GM19395 (cell line): Measurements from ENCODE around the gene IFNAR2.
"Not testable (repeated sequence)": the region's sequence is repeated elsewhere in the genome, so short reads cannot be mapped to it uniquely, and the experiment has no call there.

Experiments
- ATAC-seq: cut with Tn5 transposase; IDR thresholded peaks from one replicate; pipeline ENCODE4 v1.9.1; 2021; ENCODE audit warnings: mild to moderate bottlenecking, moderate library complexity; ENCODE audit not compliant: unreplicated experiment

IFNAR2 gene

DNA sequence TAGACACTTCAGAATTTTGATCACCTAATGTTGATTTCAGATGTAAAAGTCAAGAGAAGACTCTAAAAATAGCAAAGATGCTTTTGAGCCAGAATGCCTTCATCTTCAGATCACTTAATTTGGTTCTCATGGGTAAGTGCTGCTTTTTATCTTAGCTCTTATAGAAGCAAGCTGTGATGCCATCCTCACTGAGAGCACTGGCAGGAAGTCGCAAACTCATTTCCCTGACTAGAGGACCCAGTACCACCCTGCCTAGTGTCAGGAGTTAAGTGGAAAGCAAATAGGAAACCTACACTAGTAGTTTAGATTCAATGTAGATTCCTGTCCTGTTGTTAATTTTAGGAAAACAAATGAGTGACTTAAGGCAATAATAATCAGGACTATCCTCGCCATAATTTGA lies 12.1 kb downstream of the IFNAR2 start:
- ATAC-seq = no peak

DNA sequence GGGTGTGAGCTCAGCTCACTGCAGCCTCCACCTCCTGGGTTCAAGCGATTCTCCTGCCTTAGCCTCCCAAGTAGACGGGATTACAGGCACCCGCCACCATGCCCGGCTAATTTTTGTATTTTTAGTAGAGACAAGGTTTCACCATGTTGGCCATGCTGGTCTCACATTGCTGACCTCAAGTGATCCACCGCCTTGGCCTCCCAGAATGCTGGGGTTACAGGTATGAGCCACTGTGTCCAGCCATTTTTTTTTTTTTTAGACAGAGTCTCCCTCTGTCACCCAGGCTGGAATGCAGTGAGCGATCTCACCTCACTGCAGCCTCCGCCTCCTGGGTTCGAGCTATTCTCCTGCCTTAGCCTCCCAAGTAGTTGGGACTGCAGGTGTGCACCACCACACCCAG lies 13.1 kb downstream of the IFNAR2 start:
- ATAC-seq = not testable (repeated sequence)

DNA sequence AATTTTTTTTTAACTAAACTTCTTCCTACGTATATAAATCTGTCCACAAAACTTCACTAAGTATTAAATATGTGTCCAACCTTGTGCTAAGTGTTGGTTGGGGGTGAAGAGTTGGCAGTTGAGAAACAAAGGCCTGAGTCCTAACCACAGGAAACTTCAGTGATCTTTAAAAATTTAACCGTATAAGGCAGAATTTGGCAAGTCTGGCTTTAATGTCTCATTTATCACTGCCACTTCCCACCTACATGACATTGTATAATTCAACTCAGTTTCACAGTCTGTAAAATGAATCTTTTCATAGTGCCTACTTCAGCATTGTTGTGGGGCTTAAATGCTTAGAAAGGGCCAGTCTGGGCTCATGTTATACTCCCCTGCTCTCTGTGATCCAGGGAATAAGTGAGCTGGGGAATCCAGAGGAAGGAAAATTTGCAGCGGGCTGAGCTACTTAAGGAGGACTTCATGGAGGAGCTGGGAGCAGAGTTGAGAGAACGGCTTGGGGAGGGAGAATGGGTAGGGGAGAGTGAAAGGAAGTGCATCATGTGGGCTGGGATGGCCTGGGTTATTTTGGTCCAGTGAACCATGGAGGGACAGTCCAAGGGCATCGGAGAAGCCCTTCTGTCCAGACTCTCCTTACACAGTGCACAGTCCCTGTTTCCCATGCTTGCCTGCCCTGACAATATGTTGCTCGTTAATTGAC lies 14.5 kb downstream of the IFNAR2 start:
- no peak for ATAC-seq

- ATAC-seq = no peak
Measured at GRCh38 chr21:33244779-33245105, 15.0 kb downstream of the IFNAR2 start.

DNA sequence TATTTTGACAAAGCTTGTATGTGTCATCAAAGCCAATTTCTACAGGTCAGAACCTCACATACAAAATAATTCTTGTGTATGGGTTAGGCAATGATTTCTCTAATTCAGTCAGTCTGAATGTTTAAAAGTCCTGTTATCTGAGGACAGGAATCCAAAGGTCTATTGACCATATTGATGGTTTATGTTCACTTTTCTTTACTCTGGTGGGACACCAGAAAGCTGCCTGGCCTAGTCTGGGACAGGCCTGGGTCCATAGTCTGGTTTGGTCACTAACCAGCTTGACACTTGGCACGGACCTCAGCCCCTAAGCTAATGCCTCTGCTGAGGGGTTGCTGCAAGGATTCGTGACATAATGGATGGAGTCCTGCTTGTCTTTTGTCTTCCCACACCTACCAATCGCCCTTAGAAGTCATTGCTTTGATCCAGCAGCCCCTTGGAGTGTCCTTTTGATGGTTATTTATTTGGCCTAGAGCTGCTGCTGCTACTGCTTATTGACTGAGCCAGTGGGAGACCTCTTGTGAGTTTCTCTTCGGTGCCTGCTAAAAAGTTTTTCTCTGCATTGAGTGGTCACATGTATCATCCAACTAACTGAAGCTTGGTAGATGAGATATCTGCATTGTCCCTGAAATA lies 15.7 kb downstream of the IFNAR2 start:
- no peak for ATAC-seq

DNA sequence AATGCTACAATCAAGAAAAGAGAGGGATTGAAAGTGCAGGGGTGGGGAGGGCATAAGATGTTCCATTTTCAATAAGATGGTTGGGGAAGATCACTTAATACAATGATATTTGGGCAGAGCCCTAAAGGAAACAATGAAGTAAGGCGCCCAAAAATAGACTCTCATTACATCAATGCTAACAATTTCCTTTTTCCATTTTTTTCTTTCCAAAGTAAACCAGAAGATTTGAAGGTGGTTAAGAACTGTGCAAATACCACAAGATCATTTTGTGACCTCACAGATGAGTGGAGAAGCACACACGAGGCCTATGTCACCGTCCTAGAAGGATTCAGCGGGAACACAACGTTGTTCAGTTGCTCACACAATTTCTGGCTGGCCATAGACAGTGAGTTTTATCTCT lies 16.8 kb downstream of the IFNAR2 start:
- no peak for ATAC-seq

GRCh38 chr21:33246963-33247362 lies 17.2 kb downstream of the IFNAR2 start:
- ATAC-seq = no peak

- no peak for ATAC-seq
Measured at GRCh38 chr21:33247599-33247998, 17.9 kb downstream of the IFNAR2 start.

- no peak for ATAC-seq
Measured at GRCh38 chr21:33249331-33250002, 19.7 kb downstream of the IFNAR2 start.

- ATAC-seq = no peak
Measured at GRCh38 chr21:33251119-33251518, 21.4 kb downstream of the IFNAR2 start.

DNA sequence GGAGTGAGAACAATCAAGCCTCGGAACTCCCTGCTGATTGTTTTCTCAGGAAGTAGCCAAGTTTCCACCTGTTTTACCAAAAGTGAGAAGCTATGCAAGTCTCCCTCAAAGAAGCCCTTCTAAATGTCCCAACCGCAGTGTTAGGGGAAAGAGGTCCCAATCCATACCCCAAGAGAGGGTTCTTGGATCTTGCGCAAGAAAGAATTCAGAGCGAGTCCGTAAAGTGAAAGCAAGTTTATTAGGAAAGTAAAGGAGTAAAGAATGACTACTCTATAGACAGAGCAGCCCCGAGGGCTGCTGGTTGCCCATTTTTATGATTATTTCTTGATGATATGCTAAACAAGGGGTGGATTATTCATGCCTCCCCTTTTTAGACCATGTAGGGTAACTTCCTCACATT lies 23.6 kb downstream of the IFNAR2 start:
- not testable (repeated sequence) for ATAC-seq

DNA sequence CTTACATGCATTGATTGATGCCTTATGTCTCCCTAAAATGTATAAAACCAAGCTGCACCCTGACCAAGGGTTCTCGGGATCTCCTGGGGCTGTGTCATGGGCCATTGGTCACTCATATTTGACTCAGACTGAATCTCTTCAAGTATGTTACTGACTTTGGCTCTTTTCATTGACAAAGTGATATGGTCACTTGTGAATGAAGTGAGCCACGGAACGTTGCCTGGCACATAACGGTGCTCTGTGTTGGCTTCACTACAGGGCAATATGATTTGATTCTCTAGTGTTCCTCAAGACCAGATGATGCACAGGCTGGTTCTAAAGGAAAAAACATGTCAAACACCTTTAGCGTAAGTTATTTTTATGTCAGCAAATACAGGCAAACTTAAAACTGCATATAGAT lies 25.0 kb downstream of the IFNAR2 start:
- no peak for ATAC-seq

DNA sequence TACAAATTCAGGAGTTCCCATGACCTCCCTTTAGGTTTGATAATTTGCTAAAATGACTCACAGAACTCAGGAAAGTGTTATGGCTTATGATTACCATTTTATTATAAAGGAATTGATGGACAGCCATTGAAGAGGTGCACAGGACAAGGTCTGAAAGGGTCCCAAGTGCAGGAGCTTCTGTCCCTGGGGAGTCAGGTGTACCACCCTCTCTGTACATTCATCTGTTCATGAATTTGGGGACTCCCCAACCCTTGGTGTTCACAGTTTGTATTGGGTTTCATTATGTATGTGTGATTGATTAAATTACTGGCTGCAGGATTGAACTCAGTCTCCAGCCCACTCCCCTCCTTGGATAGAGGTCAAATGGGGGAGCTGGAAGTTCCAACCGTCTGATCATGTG lies 25.7 kb downstream of the IFNAR2 start:
- no peak for ATAC-seq

GRCh38 chr21:33256019-33256418 lies 26.3 kb downstream of the IFNAR2 start:
- no peak for ATAC-seq

DNA sequence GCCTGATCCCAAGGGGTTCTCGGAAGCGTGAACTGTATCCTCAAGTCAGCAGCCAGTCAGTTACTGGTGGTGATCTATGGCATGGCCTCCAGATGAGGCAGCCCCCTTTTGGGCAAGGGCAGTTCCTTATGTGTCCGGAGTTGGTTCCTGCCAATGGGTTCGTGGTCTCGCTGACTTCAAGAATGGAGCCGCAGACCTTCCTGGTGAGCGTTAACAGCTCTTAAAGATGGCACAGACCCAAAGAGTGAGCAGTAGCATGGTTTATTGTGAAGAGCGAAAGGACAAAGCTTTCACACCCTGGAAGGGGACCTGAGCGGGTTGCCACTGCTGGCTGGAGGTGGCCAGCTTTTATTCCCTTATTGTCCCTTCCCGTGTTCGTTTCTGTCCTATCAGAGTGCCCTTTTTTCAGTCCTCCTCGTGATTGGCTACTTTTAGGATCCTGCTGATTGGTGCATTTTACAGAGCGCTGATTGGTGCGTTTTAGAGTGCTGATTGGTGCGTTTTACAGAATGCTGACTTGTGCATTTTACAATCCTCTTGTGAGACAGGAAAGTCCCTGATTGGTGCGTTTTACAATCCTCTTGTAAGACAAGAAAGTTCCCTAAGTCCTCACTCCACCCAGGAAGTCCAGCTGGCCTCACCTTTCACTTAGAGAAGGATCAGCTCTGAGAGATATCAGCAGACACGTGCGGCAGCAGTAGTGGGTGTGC lies 27.5 kb downstream of the IFNAR2 start:
- ATAC-seq = no peak

DNA sequence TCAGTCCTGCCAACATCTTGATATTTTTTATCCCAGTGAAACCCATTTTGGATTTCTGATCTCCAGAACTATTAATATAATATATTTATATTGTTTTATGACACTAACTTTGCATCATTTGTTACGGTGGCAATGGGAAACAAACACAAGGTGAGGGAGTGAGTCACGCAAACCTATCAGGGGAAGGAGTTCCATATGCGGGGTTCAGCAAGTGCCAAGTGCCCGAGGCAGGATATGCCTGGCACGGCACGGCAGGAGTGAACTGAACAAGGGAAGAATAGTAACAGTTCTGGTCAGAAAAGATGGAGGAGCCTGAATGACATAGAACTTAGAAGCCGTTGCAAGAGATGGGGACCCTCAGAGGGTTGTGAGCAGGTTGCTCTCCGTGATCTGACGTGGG lies 28.7 kb downstream of the IFNAR2 start:
- ATAC-seq = no peak

DNA sequence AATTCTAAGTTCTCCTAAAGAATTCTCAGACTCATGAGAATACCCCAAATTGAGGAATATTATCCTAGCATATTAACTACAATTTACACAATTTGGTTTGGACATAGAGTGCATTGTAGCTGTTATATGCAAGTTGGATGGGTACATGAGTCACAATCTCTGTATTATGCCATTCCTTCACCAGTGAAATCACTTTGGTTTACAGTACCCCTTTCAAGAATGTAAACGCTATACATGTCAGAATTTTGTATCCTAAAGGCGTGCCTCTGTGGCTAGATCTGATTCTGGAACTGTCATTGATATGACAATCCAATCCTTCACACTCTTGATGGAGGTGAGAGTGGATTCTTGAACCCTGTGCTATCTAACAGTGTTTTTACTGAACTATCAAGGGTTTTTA lies 29.7 kb downstream of the IFNAR2 start:
- no peak for ATAC-seq

DNA sequence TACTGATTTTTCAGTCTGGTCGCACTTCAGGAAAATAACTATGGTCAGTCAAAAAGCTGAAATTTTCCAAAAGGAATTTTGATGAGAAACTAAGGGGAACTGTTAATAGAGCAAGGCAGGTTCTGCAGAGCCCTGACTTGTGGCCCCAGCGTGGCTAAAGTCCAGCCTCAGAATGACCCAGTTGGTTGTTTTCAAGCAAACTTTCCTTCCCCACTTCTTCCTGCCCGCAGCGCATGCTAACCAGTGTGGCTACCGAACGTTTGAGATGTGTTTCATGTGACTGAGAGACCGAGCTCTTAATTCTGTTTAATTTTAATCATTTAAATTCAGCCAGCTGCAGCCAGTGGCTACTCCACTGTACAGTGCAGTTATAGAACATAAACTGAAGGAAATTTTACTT lies 30.3 kb downstream of the IFNAR2 start:
- no peak for ATAC-seq

DNA sequence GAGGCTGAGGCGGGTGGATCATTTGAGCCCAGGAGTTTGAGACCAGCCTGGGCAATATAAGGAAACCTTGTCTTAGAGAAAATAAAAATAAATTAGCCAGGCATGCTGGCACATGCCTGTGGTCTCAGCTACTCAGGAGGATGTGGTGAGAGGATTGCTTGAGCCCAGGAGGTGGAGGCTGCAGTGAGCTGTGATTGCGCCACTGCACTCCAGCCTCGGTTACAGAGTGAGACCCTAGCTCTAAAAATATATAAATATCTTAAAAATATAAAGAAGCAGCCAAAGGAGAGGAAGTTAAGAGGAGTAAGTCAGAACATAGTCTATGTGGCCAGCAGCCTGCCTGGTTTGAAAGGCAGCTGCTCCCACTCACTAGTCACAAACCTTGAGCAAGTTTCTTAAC lies 31.9 kb downstream of the IFNAR2 start:
- no peak for ATAC-seq

DNA sequence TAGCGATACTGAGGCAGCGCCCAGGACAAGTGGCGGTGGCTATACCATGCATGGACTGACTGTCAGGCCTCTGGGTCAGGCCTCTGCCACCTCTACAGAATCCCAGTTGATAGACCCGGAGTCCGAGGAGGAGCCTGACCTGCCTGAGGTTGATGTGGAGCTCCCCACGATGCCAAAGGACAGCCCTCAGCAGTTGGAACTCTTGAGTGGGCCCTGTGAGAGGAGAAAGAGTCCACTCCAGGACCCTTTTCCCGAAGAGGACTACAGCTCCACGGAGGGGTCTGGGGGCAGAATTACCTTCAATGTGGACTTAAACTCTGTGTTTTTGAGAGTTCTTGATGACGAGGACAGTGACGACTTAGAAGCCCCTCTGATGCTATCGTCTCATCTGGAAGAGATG lies 33.2 kb downstream of the IFNAR2 start:
- no peak for ATAC-seq

GRCh38 chr21:33264561-33264960 lies 34.8 kb downstream of the IFNAR2 start:
- no peak for ATAC-seq

DNA sequence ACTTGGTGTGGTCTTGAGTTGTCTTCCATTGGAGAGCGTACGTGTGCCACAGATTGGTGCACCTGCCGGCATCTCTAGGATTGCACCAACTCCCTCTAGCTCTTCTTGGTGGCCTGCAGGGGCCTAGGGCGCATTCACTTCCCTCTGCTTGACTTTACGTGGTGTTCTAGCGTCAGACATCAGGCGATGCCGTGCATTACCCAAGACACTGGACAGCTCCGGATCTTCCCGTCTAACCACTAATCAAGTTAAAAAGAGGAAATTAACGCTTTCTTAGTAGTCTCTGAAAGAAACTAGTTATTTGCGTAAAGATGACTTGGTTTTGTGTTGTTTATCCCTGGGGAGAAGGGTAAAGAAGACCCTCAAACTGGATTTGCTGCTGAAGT lies 35.9 kb downstream of the IFNAR2 start:
- ATAC-seq = peak; percentile 28
